Heart left ventricle (tissue), 16 donors: ENCODE results near the gene MTX1. TPM values are rescaled to one million over a fixed set of nuclear protein-coding genes. Genes with fewer than 3 reads are reported as not detected.

Source experiments
- ATAC-seq, 4 donors: fragments of 200-7000 bp; cut with Tn5 transposase; one replicate each; pipeline ENCODE4 v1.9.1; 2020 to 2022; ENCODE audit warnings: moderate library complexity in 4 of 4, mild to moderate bottlenecking in 3 of 4, moderate number of reproducible peaks in 1 of 4
- DNase-seq, 5 donors: peaks; one replicate each; pipeline ENCODE4 v3.0.0-alpha.2; 2020
- H3K27ac ChIP-seq, 12 donors: fragments of 200-600 bp; sonication (generic) in 4 of 12; one replicate each; pipeline versions ENCODE4 v1.5.0 to v1.8.0; 2016 to 2022; ENCODE audit warnings: mild to moderate bottlenecking in 2 of 12
- H3K27me3 ChIP-seq, 9 donors: fragments of 200-600 bp; sonication (generic) in 2 of 9; one replicate each; pipeline versions ENCODE4 v1.5.1 to v1.8.0; 2016 to 2022; ENCODE audit warnings: mild to moderate bottlenecking in 3 of 9
- H3K36me3 ChIP-seq, 9 donors: fragments of 200-600 bp; sonication (generic) in 2 of 9; one replicate each; pipeline versions ENCODE4 v1.5.0 to v1.8.0; 2018 to 2022; ENCODE audit warnings: mild to moderate bottlenecking in 2 of 9
- H3K4me1 ChIP-seq, 12 donors: fragments of 200-600 bp; sonication (generic) in 4 of 12; one replicate each; pipeline versions ENCODE4 v1.5.0 to v1.8.0; 2016 to 2022; ENCODE audit warnings: mild to moderate bottlenecking in 3 of 12
- H3K4me3 ChIP-seq, 12 donors: fragments of 200-600 bp; sonication (generic) in 4 of 12; one replicate each; pipeline versions ENCODE4 v1.5.0 to v1.8.0; 2017 to 2022; ENCODE audit warnings: mild to moderate bottlenecking in 9 of 12, moderate library complexity in 4 of 12
- H3K9me3 ChIP-seq, 12 donors: fragments of 200-600 bp; sonication (generic) in 4 of 12; one replicate each; pipeline versions ENCODE4 v1.5.0 to v1.8.0; 2016 to 2022; ENCODE audit warnings: mild to moderate bottlenecking in 1 of 12
- CTCF ChIP-seq, 12 donors: fragments of 200-600 bp; sonication (generic) in 4 of 12; IDR thresholded peaks; one replicate each; pipeline versions ENCODE4 v1.5.0 to v1.8.0; 2018 to 2022; ENCODE audit warnings: antibody characterized with exemption in 12 of 12, mild to moderate bottlenecking in 5 of 12
- POLR2A ChIP-seq, 2 donors: fragments of 450-650 bp; IDR thresholded peaks; one replicate each; pipeline ENCODE4 v1.6.1; 2017; ENCODE audit warnings: antibody characterized with exemption in 2 of 2, mild to moderate bottlenecking in 2 of 2, moderate library complexity in 2 of 2
- WGBS, 4 donors: extraction: QIAGEN DNeasy Blood & Tissue Kit in 2 of 4; methylation state at CpG; one replicate each; pipeline versions ENCODE4 v1.1.5 to v1.1.7; 2013 to 2018; 5-methylcytosine and 5-hydroxymethylcytosine counted together
- intact Hi-C, 10 donors: fragments of 100-400 bp; cut with DNase I; formaldehyde crosslinking; loops; one replicate each; pipeline versions ENCODE4 v1.11.1 to v1.14.2; 2022
- polyA plus RNA-seq, 2 donors: library from polyadenylated mRNA; stranded (reverse); fragments of 200-250 nt; gene quantifications; one replicate each; pipeline ENCODE4 v1.2.3, GENCODE V29; 2013
- total RNA-seq, 9 donors: library from RNA; depleted of rRNA in 2 of 9; stranded (reverse); fragments of >200 nt in 2 of 9; fragmentation: NEBNext Ultra II Directional in 3 of 9; extraction: Animal tissue kit (Norgen Biotek cat#: 25700) in 3 of 9; gene quantifications; one replicate each; pipeline versions ENCODE4 v1.1.0 to v1.2.4, GENCODE V29; 2016 to 2023
- donor health status: ischemic (EF 13 %, LVEDD 7.1; RV severe dilation, severe dysfunction).
- donor health status: healthy with polysubstance abuse.
- donor health status: DM: no; HTN: yes; CAD: no.
- donor health status: DM: no; HTN: no; CAD: no.
- donor health status: ischemic (EF 25% LVEDD 6.9; RV normal size, moderate dysfunction).
- donor health status: ischemic (EF 25% LVEDD 5.7; RV mildly dilated, moderate dysfunction).
- donor health status: healthy.
- donor health status: DM: yes; HTN: yes; CAD: no.
- donor health status: ischemic (EF 35%, LVEDD 5.7; RV mildly dilated, moderate dysfunction).
- donor health status: nonischemic (EF 11% LVEDD 7.7; RV severe dilation, severe dysfunction).
- donor health status: DM: yes; HTN: yes; CAD: no.
- donor health status: PGD.
- donor health status: ischemic (EF 29% LVEDD 5.4; RV normal size, mild dysfunction).
- donor health status: nonischemic (EF 23%, LVEDD 6.1; RV moderate dilation, normal function).

Gene MTX1
- total and polyA plus RNA-seq, 11 donors = 14.1 to 37.1 (median 20.2) TPM

GRCh38 chr1:155196893-155197638 is 11.4 kb upstream of the MTX1 start:
- no peak overlapping the region for H3K27ac ChIP-seq
- DNase-seq (peak in 2 of 5 donors; percentile 18 to 32), ATAC-seq (no peak)
- H3K36me3 ChIP-seq = peaks cover 0 to 28% (median 0%) of the 10 kb centered on the region in 9 donors
- 91 to 95% (median 94%) methylated on average over 19 to 20 of the region's 20 CpGs for WGBS, 4 donors
- H3K27me3 ChIP-seq = no peaks in the 10 kb centered on the region
- H3K4me3 ChIP-seq = no peak overlapping the region
- no peak for TF ChIP-seq CTCF (IDR thresholded peaks at IDR 0.05)
- no peak for TF ChIP-seq POLR2A (IDR thresholded peaks at IDR 0.05)
- peaks cover 0 to 33% (median 24%) of the 10 kb centered on the region in 12 donors for H3K4me1 ChIP-seq
- no peaks in the 10 kb centered on the region for H3K9me3 ChIP-seq
- intact Hi-C loops = no loop called here

GRCh38 chr1:155197901-155198546 is 10.5 kb upstream of the MTX1 start:
- DNase-seq (peak in 1 of 5 donors; percentile 21), ATAC-seq (no peak)
- TF ChIP-seq POLR2A (IDR thresholded peaks at IDR 0.05) = no peak
- H3K27me3 ChIP-seq = no peaks in the 10 kb centered on the region
- H3K4me1 ChIP-seq = peaks cover 0 to 26% (median 22%) of the 10 kb centered on the region in 12 donors
- H3K36me3 ChIP-seq = peaks cover 0 to 30% (median 0%) of the 10 kb centered on the region in 9 donors
- intact Hi-C loops = no loop called here
- WGBS, 4 donors = 92 to 95% (median 93%) methylated on average over 14 to 15 of the region's 15 CpGs
- H3K4me3 ChIP-seq = no peak overlapping the region
- no peak overlapping the region for H3K27ac ChIP-seq
- H3K9me3 ChIP-seq = no peaks in the 10 kb centered on the region

- Histone ChIP-seq H3K27ac (no peak overlapping the region), H3K4me1 (peaks cover 0 to 22% (median 18%) of the 10 kb centered on the region in 12 donors), H3K36me3 (peaks cover 0 to 35% (median 0%) of the 10 kb centered on the region in 9 donors), H3K4me3 (no peak overlapping the region), H3K27me3 (no peaks in the 10 kb centered on the region), H3K9me3 (no peaks in the 10 kb centered on the region)
- intact Hi-C loops = no loop called here
- 92 to 96% (median 94%) methylated on average over 3 of the region's 3 CpGs for WGBS, 4 donors
- DNase-seq (peak in 1 of 5 donors; percentile 10), ATAC-seq (no peak)
- no peak for TF ChIP-seq POLR2A (IDR thresholded peaks at IDR 0.05)
- no peak for TF ChIP-seq CTCF (IDR thresholded peaks at IDR 0.05)
These were observed 10.0 kb upstream of the MTX1 start for GRCh38 chr1:155198547-155198906.

GRCh38 chr1:155199792-155200191 is 8.7 kb upstream of the MTX1 start:
- TF ChIP-seq CTCF (IDR thresholded peaks at IDR 0.05) = no peak
- no peak for TF ChIP-seq POLR2A (IDR thresholded peaks at IDR 0.05)
- 90 to 91% (median 91%) methylated on average over 4 of the region's 4 CpGs for WGBS, 4 donors
- no peak overlapping the region for H3K4me3 ChIP-seq
- peaks cover 0 to 10% (median 7%) of the 10 kb centered on the region in 12 donors for H3K4me1 ChIP-seq
- intact Hi-C loops = no loop called here
- no peak for ATAC-seq
- DNase-seq = peak in 1 of 5 donors; percentile 15
- no peaks in the 10 kb centered on the region for H3K27me3 ChIP-seq
- no peak overlapping the region for H3K27ac ChIP-seq
- peaks cover 0 to 43% (median 0%) of the 10 kb centered on the region in 9 donors for H3K36me3 ChIP-seq
- no peaks in the 10 kb centered on the region for H3K9me3 ChIP-seq
